H1 (cell line): ENCODE results near the gene MVD. TPM values are rescaled to one million over a fixed set of nuclear protein-coding genes. Genes with fewer than 3 reads are reported as not detected.

ENCODE experiments used
- BACH1 ChIP-seq: IDR thresholded peaks from 2 replicates; pipeline ENCODE4 v1.6.1; 2012; ENCODE audit warnings: low read length, improper control_type of control experiment
- BRCA1 ChIP-seq: IDR thresholded peaks from 2 replicates; pipeline ENCODE4 v1.6.1; 2012; ENCODE audit warnings: low read depth, low read length, improper control_type of control experiment
- CTCF ChIP-seq, 3 experiments: IDR thresholded peaks; 1 replicate in 2 of 3; 2 replicates in 1 of 3; pipeline versions ENCODE4 v1.5.1 to v1.6.1; 2011; ENCODE audit warnings: low read length in 3 of 3, mild to moderate bottlenecking in 3 of 3, inconsistent platforms in 2 of 3, low read depth in 1 of 3, moderate library complexity in 1 of 3; ENCODE audit not compliant: insufficient read depth in 1 of 3; ENCODE audit errors: control extremely low read depth in 1 of 3
- GABPA ChIP-seq: IDR thresholded peaks from 2 replicates; pipeline ENCODE4 v1.6.1; 2011; ENCODE audit warnings: mild to moderate bottlenecking, low read length, moderate library complexity, borderline replicate concordance; ENCODE audit not compliant: insufficient read depth
- KDM1A ChIP-seq: fragments of 200-600, 300-600 bp; sonication (generic); IDR thresholded peaks from 2 replicates; pipeline ENCODE4 v1.7.1; 2016; ENCODE audit warnings: mild to moderate bottlenecking, low read length, borderline replicate concordance
- NRF1 ChIP-seq: IDR thresholded peaks from 2 replicates; pipeline ENCODE4 v1.6.1; 2011; ENCODE audit warnings: mild to moderate bottlenecking, low read depth, low read length, improper control_type of control experiment
- POU5F1 ChIP-seq: IDR thresholded peaks from 2 replicates; pipeline ENCODE4 v1.6.1; 2011; ENCODE audit warnings: low read depth, mild to moderate bottlenecking, low read length, moderate library complexity
- RAD21 ChIP-seq, 2 experiments: IDR thresholded peaks in 1 of 2; conservative IDR thresholded peaks in 1 of 2; 2 replicates each; pipeline ENCODE4 v1.6.1; 2011; ENCODE audit warnings: low read depth in 2 of 2, low read length in 2 of 2, improper control_type of control experiment in 1 of 2, inconsistent platforms in 1 of 2, mild to moderate bottlenecking in 1 of 2, moderate library complexity in 1 of 2
- SAP30 ChIP-seq: fragments of 300-600 bp; sonication (generic); IDR thresholded peaks from 2 replicates; pipeline ENCODE4 v1.7.1; 2012; ENCODE audit warnings: low read length, moderate library complexity, mild to moderate bottlenecking, inconsistent platforms; ENCODE audit not compliant: insufficient read depth, insufficient replicate concordance
- TAF7 ChIP-seq: optimal IDR thresholded peaks from 2 replicates; pipeline ENCODE3; 2011; ENCODE audit warnings: low read depth, mild to moderate bottlenecking, inconsistent platforms, low read length, moderate library complexity, borderline replicate concordance
- polyA plus RNA-seq, 7 experiments: library from polyadenylated mRNA; depleted of rRNA in 3 of 7; stranded (reverse) in 5 of 7; unstranded in 2 of 7; fragments of >200 nt in 5 of 7; fragments of 200-250 nt in 2 of 7; gene quantifications; 1 replicate in 5 of 7; 2 replicates in 1 of 7; 4 replicates in 1 of 7; pipeline versions ENCODE4 v1.2.1 to v1.2.3, GENCODE V29; 2011 to 2013; ENCODE audit warnings: missing spikeins in 2 of 7, mixed read lengths in 2 of 7
- total RNA-seq: library from RNA; stranded (reverse); fragmentation: NEBNext Ultra II Directional; extraction: Animal tissue kit (Norgen Biotek cat#: 25700); gene quantifications from 2 replicates; pipeline ENCODE4 v1.2.1, GENCODE V29; 2021

MVD gene
- total and polyA plus RNA-seq, 2 of the 8 experiments (the other 6 are each of a cell fraction or from before 2014, with no cell fraction given), result 47.2 to 77.3 TPM

GRCh38 chr16:88691924-88692560 lies 29.2 kb upstream of the MVD start (continued):
- TF ChIP-seq CTCF (IDR thresholded peaks at IDR 0.05; ENCODE audit: control extremely low read depth in 1 of 3, insufficient read depth in 1 of 3, low read depth in 1 of 3, low read length in 3 of 3) (no peak), POU5F1 (no peak), GABPA (no peak), RAD21 (IDR thresholded peaks at IDR 0.05 in 1 of 2, conservative IDR thresholded peaks at IDR 0.05 in 1 of 2; ENCODE audit: low read depth in 2 of 2, low read length in 2 of 2) (no peak), KDM1A (no peak), NRF1 (no peak), TAF7 (no peak), SAP30 (no peak), BRCA1 (no peak), BACH1 (no peak)
